Tibial artery (tissue), 4 donors: Measurements from ENCODE around the gene ARRDC4.
"Not testable (repeated sequence)": the region's sequence is repeated elsewhere in the genome, so short reads cannot be mapped to it uniquely, and the experiment has no call there.

Experiments used
- DNase-seq, 2 donors: peaks; one replicate each; pipeline ENCODE4 v3.0.0-alpha.2; 2019
- H3K27ac ChIP-seq, 2 donors: fragments of 200-600 bp; sonication (generic) in 1 of 2; 1 replicate in 1 of 2; 2 replicates in 1 of 2; pipeline ENCODE4 v1.5.1; 2018 to 2019; ENCODE audit warnings: mild to moderate bottlenecking in 1 of 2
- H3K27me3 ChIP-seq, 2 donors: fragments of 200-600 bp; sonication (generic) in 1 of 2; one replicate each; pipeline versions ENCODE4 v1.5.1 to v1.6.0; 2016 to 2019
- H3K36me3 ChIP-seq, 3 donors: fragments of 200-600 bp; sonication (generic) in 2 of 3; one replicate each; pipeline ENCODE4 v1.5.1; 2016 to 2019; ENCODE audit warnings: mild to moderate bottlenecking in 2 of 3
- H3K4me1 ChIP-seq, 4 donors: fragments of 200-600 bp; sonication (generic) in 2 of 4; 1 replicate in 3 of 4; 2 replicates in 1 of 4; pipeline ENCODE4 v1.5.1; 2016 to 2019
- H3K4me3 ChIP-seq, 2 donors: fragments of 200-600 bp; sonication (generic) in 1 of 2; 1 replicate in 1 of 2; 2 replicates in 1 of 2; pipeline ENCODE4 v1.5.1; 2018 to 2019; ENCODE audit warnings: mild to moderate bottlenecking in 2 of 2
- H3K9me3 ChIP-seq, 3 donors: fragments of 200-600 bp; sonication (generic) in 1 of 3; one replicate each; pipeline ENCODE4 v1.5.1; 2016 to 2019
- intact Hi-C: fragments of 100-400 bp; cut with DNase I; formaldehyde crosslinking; loops from one replicate; pipeline ENCODE4 v1.15.0; 2023; ENCODE audit warnings: low total_unique reads
- TF ChIP-seq, protein P1 (sequence below), 2 experiments: fragments of 200-600 bp in 1 of 2; fragments of 450-650 bp in 1 of 2; IDR thresholded peaks; one replicate each; pipeline ENCODE4 v1.5.1; 2017 to 2019; ENCODE audit warnings: antibody characterized with exemption in 2 of 2, mild to moderate bottlenecking in 1 of 2, moderate library complexity in 1 of 2

The ARRDC4 gene

DNA sequence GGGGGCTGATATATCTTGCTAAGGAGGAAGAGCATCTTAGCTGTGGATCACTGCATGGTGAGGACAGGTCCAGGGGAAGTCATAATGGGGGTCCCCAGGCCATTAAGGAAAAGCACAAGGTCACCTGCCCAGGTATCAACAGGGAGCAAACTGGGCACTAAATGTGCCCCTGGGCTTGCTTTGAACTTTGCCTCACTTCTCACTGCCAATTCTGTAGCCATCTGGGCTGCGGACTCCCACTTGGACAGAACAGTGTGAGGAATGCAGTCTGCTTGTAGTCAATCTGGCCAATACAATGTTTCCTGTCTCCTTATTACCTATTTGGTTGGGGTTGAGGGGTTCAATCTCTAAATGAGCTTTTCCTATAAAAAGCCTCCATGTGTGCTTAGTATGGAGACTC lies 21.3 kb downstream of the ARRDC4 start:
- Histone ChIP-seq H3K36me3 (no peaks in the 10 kb centered on the region), H3K27me3 (no peaks in the 10 kb centered on the region), H3K9me3 (no peaks in the 10 kb centered on the region), H3K4me1 (no peaks in the 10 kb centered on the region), H3K4me3 (no peak overlapping the region), H3K27ac (no peak overlapping the region)
- DNase-seq = no peak
- intact Hi-C loops = no loop called here
- TF ChIP-seq, protein P1, sequence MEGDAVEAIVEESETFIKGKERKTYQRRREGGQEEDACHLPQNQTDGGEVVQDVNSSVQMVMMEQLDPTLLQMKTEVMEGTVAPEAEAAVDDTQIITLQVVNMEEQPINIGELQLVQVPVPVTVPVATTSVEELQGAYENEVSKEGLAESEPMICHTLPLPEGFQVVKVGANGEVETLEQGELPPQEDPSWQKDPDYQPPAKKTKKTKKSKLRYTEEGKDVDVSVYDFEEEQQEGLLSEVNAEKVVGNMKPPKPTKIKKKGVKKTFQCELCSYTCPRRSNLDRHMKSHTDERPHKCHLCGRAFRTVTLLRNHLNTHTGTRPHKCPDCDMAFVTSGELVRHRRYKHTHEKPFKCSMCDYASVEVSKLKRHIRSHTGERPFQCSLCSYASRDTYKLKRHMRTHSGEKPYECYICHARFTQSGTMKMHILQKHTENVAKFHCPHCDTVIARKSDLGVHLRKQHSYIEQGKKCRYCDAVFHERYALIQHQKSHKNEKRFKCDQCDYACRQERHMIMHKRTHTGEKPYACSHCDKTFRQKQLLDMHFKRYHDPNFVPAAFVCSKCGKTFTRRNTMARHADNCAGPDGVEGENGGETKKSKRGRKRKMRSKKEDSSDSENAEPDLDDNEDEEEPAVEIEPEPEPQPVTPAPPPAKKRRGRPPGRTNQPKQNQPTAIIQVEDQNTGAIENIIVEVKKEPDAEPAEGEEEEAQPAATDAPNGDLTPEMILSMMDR (IDR thresholded peaks at IDR 0.05) = no peak

DNA sequence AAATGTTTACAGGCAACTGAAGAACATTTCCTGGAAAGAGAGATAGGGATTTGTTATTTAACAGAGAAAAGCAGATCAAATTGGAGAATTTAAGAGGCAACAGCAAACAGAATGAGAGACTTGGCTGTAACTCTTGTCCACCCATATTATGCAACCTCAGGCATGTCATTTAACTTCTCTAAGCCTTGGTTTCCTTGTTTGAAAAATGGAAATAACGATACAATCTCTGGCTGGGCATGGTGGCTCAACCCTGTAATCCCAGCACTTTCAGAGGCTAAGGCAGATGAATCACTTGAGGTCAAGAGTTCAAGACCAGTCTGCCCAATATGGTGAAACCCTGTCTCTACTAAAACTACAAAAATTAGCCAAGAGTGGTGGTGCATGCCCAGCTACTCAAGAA lies 23.7 kb downstream of the ARRDC4 start:
- Histone ChIP-seq H3K27me3 (no peaks in the 10 kb centered on the region), H3K9me3 (no peaks in the 10 kb centered on the region), H3K27ac (no peak overlapping the region), H3K36me3 (no peaks in the 10 kb centered on the region), H3K4me1 (no peaks in the 10 kb centered on the region), H3K4me3 (no peak overlapping the region)
- TF ChIP-seq, protein P1 (IDR thresholded peaks at IDR 0.05) = no peak
- DNase-seq = no peak
- intact Hi-C loops = no loop called here

DNA sequence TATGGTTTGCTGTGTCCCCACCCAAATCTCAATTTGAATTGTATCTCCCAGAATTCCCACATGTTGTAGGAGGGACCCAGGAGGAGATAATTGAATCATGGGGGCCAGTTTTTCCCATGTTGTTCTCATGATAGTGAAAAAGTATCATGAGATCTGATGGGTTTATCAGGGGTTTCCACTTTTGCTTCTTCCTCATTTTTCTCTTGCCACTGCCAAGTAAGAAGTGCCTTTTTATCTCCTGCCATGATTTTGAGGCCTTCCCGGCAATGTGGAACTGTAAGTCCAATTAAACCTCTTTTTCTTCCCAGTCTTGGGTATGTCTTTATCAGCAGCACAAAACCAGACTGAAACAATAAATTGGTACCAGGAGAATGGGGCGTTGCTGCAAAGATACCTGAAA lies 25.5 kb downstream of the ARRDC4 start:
- H3K27ac ChIP-seq, H3K4me1 ChIP-seq, H3K4me3 ChIP-seq, intact Hi-C loops, H3K36me3 ChIP-seq, H3K27me3 ChIP-seq, H3K9me3 ChIP-seq, DNase-seq: not testable (repeated sequence)

GRCh38 chr15:97986781-97987180 lies 26.3 kb downstream of the ARRDC4 start:
- H3K27me3 ChIP-seq = no peaks in the 10 kb centered on the region
- H3K9me3 ChIP-seq = no peaks in the 10 kb centered on the region
- no peak overlapping the region for H3K4me3 ChIP-seq
- no peaks in the 10 kb centered on the region for H3K36me3 ChIP-seq
- intact Hi-C loops = no loop called here
- H3K4me1 ChIP-seq = no peaks in the 10 kb centered on the region
- DNase-seq = no peak
- TF ChIP-seq, protein P1 (IDR thresholded peaks at IDR 0.05) = no peak
- H3K27ac ChIP-seq = no peak overlapping the region

- no peak for DNase-seq
- no peak overlapping the region for H3K27ac ChIP-seq
- TF ChIP-seq, protein P1 (IDR thresholded peaks at IDR 0.05) = no peak
- no peaks in the 10 kb centered on the region for H3K9me3 ChIP-seq
- H3K27me3 ChIP-seq = no peaks in the 10 kb centered on the region
- no peaks in the 10 kb centered on the region for H3K4me1 ChIP-seq
- H3K36me3 ChIP-seq = no peaks in the 10 kb centered on the region
- intact Hi-C loops = no loop called here
- H3K4me3 ChIP-seq = no peak overlapping the region
Observed at GRCh38 chr15:97989299-97989698, 28.8 kb downstream of the ARRDC4 start.

DNA sequence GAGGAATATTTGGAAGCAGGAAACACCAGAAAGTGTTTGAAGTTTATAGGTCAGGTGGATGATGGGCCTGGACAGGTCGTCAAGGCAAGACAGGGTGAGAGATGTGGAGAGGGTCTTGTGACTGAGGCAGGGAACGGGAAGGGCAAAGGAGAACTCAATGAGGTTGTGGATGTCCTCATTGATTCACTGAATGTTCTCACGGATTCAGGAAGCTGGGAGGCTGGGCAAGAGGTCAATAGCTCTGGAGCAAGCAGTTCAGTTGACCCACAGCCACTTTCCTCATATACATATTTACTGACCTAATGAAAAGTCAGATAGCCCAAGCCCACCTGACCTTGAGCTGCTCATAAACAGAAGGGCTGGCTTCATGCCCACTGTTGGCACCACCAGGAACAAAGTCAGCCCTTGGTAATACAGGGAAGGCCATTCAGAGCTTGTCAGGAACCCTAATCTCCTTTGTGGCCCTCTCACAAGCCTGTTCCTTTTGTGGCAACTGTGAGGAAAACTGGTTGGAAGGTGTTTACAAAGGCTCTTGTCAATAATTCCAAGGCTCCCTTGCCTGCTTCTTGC lies 31.6 kb downstream of the ARRDC4 start:
- TF ChIP-seq, protein P1 (IDR thresholded peaks at IDR 0.05) = no peak
- no peak overlapping the region for H3K27ac ChIP-seq
- H3K4me3 ChIP-seq = no peak overlapping the region
- H3K36me3 ChIP-seq = no peaks in the 10 kb centered on the region
- intact Hi-C loops = loop anchor here (5.0 kb wide), 1 partner anchor 1585 kb away; no protein-coding TSS in a partner anchor
- H3K9me3 ChIP-seq = no peaks in the 10 kb centered on the region
- H3K4me1 ChIP-seq = no peaks in the 10 kb centered on the region
- DNase-seq = no peak
- no peaks in the 10 kb centered on the region for H3K27me3 ChIP-seq
